GM18507 (cell line): ENCODE data around the gene E4F1.
"Not testable (repeated sequence)": the region's sequence is repeated elsewhere in the genome, so short reads cannot be mapped to it uniquely, and the experiment has no call there.

Source experiments
- DNase-seq: peaks from one replicate; pipeline ENCODE4 v3.0.0; 2011; ENCODE audit warnings: low read depth; ENCODE audit not compliant: insufficient read length; ENCODE audit errors: extremely low spot score
- FAIRE-seq: peaks from 2 replicates; lab custom pipeline; 2011; peaks lifted over from hg19 to GRCh38; lab: Jason Lieb, UNC

E4F1 gene

GRCh38 chr16:2187212-2187611, 36.2 kb upstream of the E4F1 start:
- DNase-seq (no peak), FAIRE-seq (no peak)

GRCh38 chr16:2188395-2188794, 35.0 kb upstream of the E4F1 start:
- DNase-seq: no peak
- FAIRE-seq: no peak

GRCh38 chr16:2189252-2189893, 34.0 kb upstream of the E4F1 start:
- DNase-seq (no peak), FAIRE-seq (no peak)

GRCh38 chr16:2190002-2190658, 33.3 kb upstream of the E4F1 start:
- no peak for FAIRE-seq
- no peak for DNase-seq

- DNase-seq (no peak), FAIRE-seq (no peak)
Observed at GRCh38 chr16:2190659-2191445, 32.5 kb upstream of the E4F1 start.

- no peak for DNase-seq
- no peak for FAIRE-seq
Observed at GRCh38 chr16:2191446-2191706, 32.0 kb upstream of the E4F1 start.

- no peak for FAIRE-seq
- DNase-seq: no peak
Observed at GRCh38 chr16:2194166-2194834, 29.1 kb upstream of the E4F1 start.

- peak; percentile 39 for DNase-seq
- peak; percentile 77 for FAIRE-seq
Observed at GRCh38 chr16:2194852-2195321, 28.5 kb upstream of the E4F1 start.

- FAIRE-seq: no peak
Observed at GRCh38 chr16:2195322-2196161, 27.8 kb upstream of the E4F1 start.

GRCh38 chr16:2196162-2196980, 27.0 kb upstream of the E4F1 start, which contains the start of gene CASKIN1:
Gene CASKIN1 (minus strand): TSS chr16:2196605. CDS start chr16:2196432, 173 bp downstream.
- DNase-seq: no peak
- FAIRE-seq: no peak

More at GRCh38 chr16:2195322-2196161, 27.8 kb upstream of the E4F1 start:
- DNase-seq: no peak

GRCh38 chr16:2196981-2197511, 26.3 kb upstream of the E4F1 start:
- DNase-seq (no peak), FAIRE-seq (no peak)

- no peak for FAIRE-seq
- DNase-seq: no peak
Observed at GRCh38 chr16:2197765-2198164, 25.6 kb upstream of the E4F1 start.

- DNase-seq (no peak), FAIRE-seq (no peak)
Observed at GRCh38 chr16:2198283-2198682, 25.1 kb upstream of the E4F1 start.

- FAIRE-seq (no peak), DNase-seq (no peak)
Observed at GRCh38 chr16:2199095-2199494, 24.3 kb upstream of the E4F1 start.

- DNase-seq (no peak), FAIRE-seq (no peak)
Observed at GRCh38 chr16:2199621-2200139, 23.7 kb upstream of the E4F1 start.

GRCh38 chr16:2200313-2200712, 23.1 kb upstream of the E4F1 start:
- FAIRE-seq (no peak), DNase-seq (no peak)

GRCh38 chr16:2203119-2203688, 20.2 kb upstream of the E4F1 start:
- not testable (repeated sequence) for DNase-seq, FAIRE-seq
